SK-N-MC (cell line): Measurements from ENCODE around the gene SLC22A4.

Experiments
- EZH2 ChIP-seq: fragments of 200-600 bp; sonication (generic); IDR thresholded peaks from one replicate; pipeline ENCODE4 v1.6.1; 2017; ENCODE audit warnings: antibody characterized with exemption
- FOXP2 ChIP-seq: optimal IDR thresholded peaks from 2 replicates; pipeline ENCODE3; 2011; ENCODE audit warnings: mild to moderate bottlenecking, moderate library complexity; ENCODE audit not compliant: insufficient read depth; ENCODE audit errors: extremely low read length, control extremely low read depth
- POLR2AphosphoS5 ChIP-seq: IDR thresholded peaks from 2 replicates; pipeline ENCODE4 v1.6.1; 2012; ENCODE audit warnings: mild to moderate bottlenecking, low read depth, low read length, borderline replicate concordance

- TF ChIP-seq POLR2AphosphoS5 (no peak), EZH2 (no peak), FOXP2 (no peak)
Observed at GRCh38 chr5:132315529-132316067, 21.4 kb downstream of the SLC22A4 start.
